Measurements from ENCODE around the gene TSPAN18.

TSPAN18 gene

GRCh38 chr11:44849922-44850321 is 123.2 kb downstream of the TSPAN18 start:
- DNase-seq, result no peak

GRCh38 chr11:44851496-44851895 is 124.7 kb downstream of the TSPAN18 start:
- DNase-seq, result peak in 2 of 3 experiments; percentile 4 to 19

GRCh38 chr11:44852159-44852747 is 125.5 kb downstream of the TSPAN18 start:
- DNase-seq, result no peak

- DNase-seq, result no peak
These were observed 126.2 kb downstream of the TSPAN18 start for GRCh38 chr11:44852952-44853351.

GRCh38 chr11:44853666-44854065 is 126.9 kb downstream of the TSPAN18 start:
- peak in 2 of 3 experiments; percentile 72 to 91 for DNase-seq

- DNase-seq, result peak in 1 of 3 experiments; percentile 72
These were observed 127.3 kb downstream of the TSPAN18 start for GRCh38 chr11:44854086-44854485.

GRCh38 chr11:44854741-44855492 is 128.2 kb downstream of the TSPAN18 start:
- DNase-seq, result no peak

GRCh38 chr11:44855493-44855849 is 128.7 kb downstream of the TSPAN18 start:
- DNase-seq, result no peak

GRCh38 chr11:44857490-44858090 is 130.8 kb downstream of the TSPAN18 start:
- no peak for DNase-seq

- DNase-seq, result no peak
These were observed 132.2 kb downstream of the TSPAN18 start for GRCh38 chr11:44858796-44859527.

- DNase-seq, result no peak
These were observed 132.8 kb downstream of the TSPAN18 start for GRCh38 chr11:44859528-44859925.

GRCh38 chr11:44860346-44860745 is 133.6 kb downstream of the TSPAN18 start:
- DNase-seq, result peak in 1 of 3 experiments; percentile 50

GRCh38 chr11:44861849-44862557 is 135.2 kb downstream of the TSPAN18 start:
- no peak for DNase-seq

- no peak for DNase-seq
These were observed 135.9 kb downstream of the TSPAN18 start for GRCh38 chr11:44862558-44863101.

GRCh38 chr11:44863231-44863630 is 136.5 kb downstream of the TSPAN18 start:
- DNase-seq, result no peak

- DNase-seq, result peak in 2 of 3 experiments; percentile 32 to 55
These were observed 139.1 kb downstream of the TSPAN18 start for GRCh38 chr11:44865866-44866272.

- no peak for DNase-seq
These were observed 139.5 kb downstream of the TSPAN18 start for GRCh38 chr11:44866286-44866685.

GRCh38 chr11:44868021-44868420 is 141.3 kb downstream of the TSPAN18 start:
- no peak for DNase-seq

GRCh38 chr11:44868455-44869421 is 142.0 kb downstream of the TSPAN18 start:
- DNase-seq, result peak in 1 of 3 experiments; percentile 39

GRCh38 chr11:44870181-44870580 is 143.4 kb downstream of the TSPAN18 start:
- no peak for DNase-seq

GRCh38 chr11:44870615-44871176 is 143.9 kb downstream of the TSPAN18 start:
- DNase-seq, result no peak
